Tibial artery (tissue), 4 donors: ENCODE results near the gene BDH2.

Experiments used
- DNase-seq, 2 donors: peaks; one replicate each; pipeline ENCODE4 v3.0.0-alpha.2; 2019
- H3K27ac ChIP-seq, 2 donors: fragments of 200-600 bp; sonication (generic) in 1 of 2; 1 replicate in 1 of 2; 2 replicates in 1 of 2; pipeline ENCODE4 v1.5.1; 2018 to 2019; ENCODE audit warnings: mild to moderate bottlenecking in 1 of 2
- H3K27me3 ChIP-seq, 2 donors: fragments of 200-600 bp; sonication (generic) in 1 of 2; one replicate each; pipeline versions ENCODE4 v1.5.1 to v1.6.0; 2016 to 2019
- H3K36me3 ChIP-seq, 3 donors: fragments of 200-600 bp; sonication (generic) in 2 of 3; one replicate each; pipeline ENCODE4 v1.5.1; 2016 to 2019; ENCODE audit warnings: mild to moderate bottlenecking in 2 of 3
- H3K4me1 ChIP-seq, 4 donors: fragments of 200-600 bp; sonication (generic) in 2 of 4; 1 replicate in 3 of 4; 2 replicates in 1 of 4; pipeline ENCODE4 v1.5.1; 2016 to 2019
- H3K4me3 ChIP-seq, 2 donors: fragments of 200-600 bp; sonication (generic) in 1 of 2; 1 replicate in 1 of 2; 2 replicates in 1 of 2; pipeline ENCODE4 v1.5.1; 2018 to 2019; ENCODE audit warnings: mild to moderate bottlenecking in 2 of 2
- H3K9me3 ChIP-seq, 3 donors: fragments of 200-600 bp; sonication (generic) in 1 of 3; one replicate each; pipeline ENCODE4 v1.5.1; 2016 to 2019
- intact Hi-C: fragments of 100-400 bp; cut with DNase I; formaldehyde crosslinking; loops from one replicate; pipeline ENCODE4 v1.15.0; 2023; ENCODE audit warnings: low total_unique reads
- TF ChIP-seq, protein P1 (sequence below), 2 experiments: fragments of 200-600 bp in 1 of 2; fragments of 450-650 bp in 1 of 2; IDR thresholded peaks; one replicate each; pipeline ENCODE4 v1.5.1; 2017 to 2019; ENCODE audit warnings: antibody characterized with exemption in 2 of 2, mild to moderate bottlenecking in 1 of 2, moderate library complexity in 1 of 2

Gene BDH2

GRCh38 chr4:103126126-103126525 is 26.5 kb upstream of the BDH2 start:
- Histone ChIP-seq H3K27me3 (no peaks in the 10 kb centered on the region), H3K4me3 (no peak overlapping the region), H3K27ac (no peak overlapping the region), H3K36me3 (no peaks in the 10 kb centered on the region), H3K4me1 (no peaks in the 10 kb centered on the region), H3K9me3 (peaks cover 0 to 13% (median 0%) of the 10 kb centered on the region in 3 donors)
- intact Hi-C loops = no loop called here
- TF ChIP-seq, protein P1, sequence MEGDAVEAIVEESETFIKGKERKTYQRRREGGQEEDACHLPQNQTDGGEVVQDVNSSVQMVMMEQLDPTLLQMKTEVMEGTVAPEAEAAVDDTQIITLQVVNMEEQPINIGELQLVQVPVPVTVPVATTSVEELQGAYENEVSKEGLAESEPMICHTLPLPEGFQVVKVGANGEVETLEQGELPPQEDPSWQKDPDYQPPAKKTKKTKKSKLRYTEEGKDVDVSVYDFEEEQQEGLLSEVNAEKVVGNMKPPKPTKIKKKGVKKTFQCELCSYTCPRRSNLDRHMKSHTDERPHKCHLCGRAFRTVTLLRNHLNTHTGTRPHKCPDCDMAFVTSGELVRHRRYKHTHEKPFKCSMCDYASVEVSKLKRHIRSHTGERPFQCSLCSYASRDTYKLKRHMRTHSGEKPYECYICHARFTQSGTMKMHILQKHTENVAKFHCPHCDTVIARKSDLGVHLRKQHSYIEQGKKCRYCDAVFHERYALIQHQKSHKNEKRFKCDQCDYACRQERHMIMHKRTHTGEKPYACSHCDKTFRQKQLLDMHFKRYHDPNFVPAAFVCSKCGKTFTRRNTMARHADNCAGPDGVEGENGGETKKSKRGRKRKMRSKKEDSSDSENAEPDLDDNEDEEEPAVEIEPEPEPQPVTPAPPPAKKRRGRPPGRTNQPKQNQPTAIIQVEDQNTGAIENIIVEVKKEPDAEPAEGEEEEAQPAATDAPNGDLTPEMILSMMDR (IDR thresholded peaks at IDR 0.05) = no peak
- no peak for DNase-seq

- Histone ChIP-seq H3K9me3 (no peaks in the 10 kb centered on the region), H3K4me1 (no peaks in the 10 kb centered on the region), H3K4me3 (no peak overlapping the region), H3K27me3 (no peaks in the 10 kb centered on the region), H3K36me3 (no peaks in the 10 kb centered on the region), H3K27ac (no peak overlapping the region)
- no peak for DNase-seq
- intact Hi-C loops = no loop called here
- TF ChIP-seq, protein P1 (IDR thresholded peaks at IDR 0.05) = no peak
These were observed 23.5 kb upstream of the BDH2 start for GRCh38 chr4:103123114-103123513.

- TF ChIP-seq, protein P1 (IDR thresholded peaks at IDR 0.05) = no peak
- Histone ChIP-seq H3K4me1 (no peaks in the 10 kb centered on the region), H3K9me3 (no peaks in the 10 kb centered on the region), H3K27ac (no peak overlapping the region), H3K36me3 (no peaks in the 10 kb centered on the region), H3K27me3 (no peaks in the 10 kb centered on the region), H3K4me3 (no peak overlapping the region)
- intact Hi-C loops = no loop called here
- DNase-seq = no peak
These were observed 18.5 kb upstream of the BDH2 start for GRCh38 chr4:103118166-103118565.

DNA sequence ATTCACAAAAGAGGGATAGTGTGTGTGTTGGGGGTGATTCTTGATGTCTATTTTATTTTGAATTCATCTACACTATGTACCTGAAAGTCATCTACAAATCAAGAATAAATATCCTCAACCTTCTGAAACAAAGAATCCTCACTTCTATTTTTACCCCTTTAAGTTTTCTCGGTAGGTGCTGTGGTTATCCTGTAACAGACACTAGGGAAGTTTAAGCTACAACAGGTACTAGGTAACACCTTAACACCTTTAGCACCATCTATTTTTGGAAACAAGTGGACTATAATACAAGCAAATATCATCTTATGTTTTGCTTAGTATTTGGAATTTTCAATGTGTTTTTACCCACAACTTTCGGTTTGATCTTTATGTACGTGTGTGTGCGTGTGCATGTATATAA is 12.0 kb upstream of the BDH2 start:
- no peaks in the 10 kb centered on the region for H3K27me3 ChIP-seq
- H3K27ac ChIP-seq = no peak overlapping the region
- H3K4me3 ChIP-seq = no peak overlapping the region
- DNase-seq = no peak
- intact Hi-C loops = no loop called here
- no peaks in the 10 kb centered on the region for H3K9me3 ChIP-seq
- no peaks in the 10 kb centered on the region for H3K4me1 ChIP-seq
- TF ChIP-seq, protein P1 (IDR thresholded peaks at IDR 0.05) = no peak
- no peaks in the 10 kb centered on the region for H3K36me3 ChIP-seq

- H3K4me1 ChIP-seq = no peaks in the 10 kb centered on the region
- TF ChIP-seq, protein P1 (IDR thresholded peaks at IDR 0.05) = no peak
- H3K4me3 ChIP-seq = no peak overlapping the region
- H3K9me3 ChIP-seq = no peaks in the 10 kb centered on the region
- H3K27ac ChIP-seq = no peak overlapping the region
- H3K27me3 ChIP-seq = no peaks in the 10 kb centered on the region
- no peaks in the 10 kb centered on the region for H3K36me3 ChIP-seq
- no peak for DNase-seq
- intact Hi-C loops = no loop called here
These were observed 8.9 kb upstream of the BDH2 start for GRCh38 chr4:103108542-103108941.
